Panc1 (cell line): Measurements from ENCODE around the gene CLEC16A. TPM values are rescaled to one million over a fixed set of nuclear protein-coding genes. Genes with fewer than 3 reads are reported as not detected.

Experiments used
- ATAC-seq: fragments of 200-7000 bp; cut with Tn5 transposase; 2 replicates; pipeline ENCODE4 v1.9.1; 2020; ENCODE audit warnings: mild to moderate bottlenecking, moderate library complexity
- BruUV-seq: library from RNA; stranded (reverse); fragments of 400-500 nt; replicated peaks from 2 replicates; lab custom pipeline; 2021; lab: Mats Ljungman, UMichigan
- CTCF ChIA-PET: fragments of 300-600 bp; sonication (Branson Sonifier 250); formaldehyde crosslinking; loops from one replicate; lab custom pipeline; 2022; ENCODE audit warnings: antibody characterized with exemption; lab: Charles Lee
- POLR2A ChIA-PET: fragments of 300-600 bp; sonication (Branson Sonifier 250); formaldehyde crosslinking; loops from one replicate; lab custom pipeline; 2022; ENCODE audit warnings: antibody characterized with exemption; lab: Charles Lee
- DNase-seq: peaks from one replicate; pipeline ENCODE4 v3.0.0-alpha.2; 2010; ENCODE audit warnings: low read depth, low spot score
- H3K27ac ChIP-seq: 2 replicates; pipeline ENCODE4 v1.5.1; 2011; ENCODE audit warnings: mild to moderate bottlenecking, low read length, inconsistent platforms
- H3K27me3 ChIP-seq: fragments of 200-500 bp; sonication (Bioruptor generic); 2 replicates; pipeline ENCODE4 v1.6.0; 2014; ENCODE audit warnings: low read length, inconsistent platforms; ENCODE audit not compliant: control insufficient read depth, insufficient read depth
- H3K36me3 ChIP-seq: fragments of 200-500 bp; sonication (Bioruptor generic); 2 replicates; pipeline ENCODE4 v1.5.1; 2014; ENCODE audit warnings: inconsistent platforms, mild to moderate bottlenecking, low read length, moderate library complexity; ENCODE audit not compliant: control insufficient read depth, insufficient read depth
- H3K4me1 ChIP-seq: 2 replicates; pipeline ENCODE4 v1.5.1; 2011; ENCODE audit warnings: inconsistent platforms, mild to moderate bottlenecking, low read length, moderate library complexity; ENCODE audit not compliant: control insufficient read depth, insufficient read depth
- H3K4me3 ChIP-seq, 2 experiments: 2 replicates each; pipeline ENCODE4 v1.5.1; 2011 to 2012; ENCODE audit warnings: low read depth in 2 of 2, low read length in 2 of 2, mild to moderate bottlenecking in 2 of 2, inconsistent platforms in 1 of 2, moderate library complexity in 1 of 2
- H3K9me3 ChIP-seq: fragments of 200-500 bp; sonication (Bioruptor generic); 2 replicates; pipeline ENCODE4 v1.5.1; 2014; ENCODE audit warnings: low read depth, mild to moderate bottlenecking, inconsistent platforms, low read length, moderate library complexity; ENCODE audit not compliant: control insufficient read depth, insufficient read depth
- POLR2AphosphoS5 ChIP-seq: IDR thresholded peaks from 2 replicates; pipeline ENCODE4 v1.6.1; 2012; ENCODE audit warnings: mild to moderate bottlenecking, low read depth, low read length, moderate library complexity
- REST ChIP-seq, 2 experiments: IDR thresholded peaks; 2 replicates each; pipeline ENCODE4 v1.6.1; 2011 to 2012; ENCODE audit warnings: low read depth in 2 of 2, control low read depth in 1 of 2, low read length in 1 of 2, mild to moderate bottlenecking in 1 of 2, moderate library complexity in 1 of 2; ENCODE audit not compliant: insufficient read depth in 1 of 2
- SIN3A ChIP-seq: IDR thresholded peaks from 2 replicates; pipeline ENCODE4 v1.6.1; 2012; ENCODE audit warnings: low read depth, mild to moderate bottlenecking, low read length, moderate library complexity, borderline replicate concordance; ENCODE audit not compliant: insufficient read depth
- TCF7L2 ChIP-seq: IDR thresholded peaks from 2 replicates; pipeline ENCODE4 v1.6.1; 2011; ENCODE audit warnings: mild to moderate bottlenecking, low read depth, low read length, inconsistent platforms
- in situ Hi-C: cut with HindIII; loops from 2 replicates; pipeline ENCODE4 v1.10.0; 2016; ENCODE audit warnings: low sequenced_read_pairs, low pct_unique_long_range_greater_than_20kb
- intact Hi-C: fragments of 100-400 bp; cut with micrococcal nuclease; formaldehyde crosslinking; loops from one replicate; pipeline ENCODE4 v1.10.0; 2022; ENCODE audit not compliant: unreplicated experiment
- total RNA-seq: library from RNA; stranded (reverse); gene quantifications from one replicate; pipeline ENCODE4 v1.2.1, GENCODE V29; 2021; ENCODE audit not compliant: unreplicated experiment
- TF ChIP-seq, protein P1 (sequence below): fragments of 450-650 bp; IDR thresholded peaks from 2 replicates; pipeline ENCODE4 v1.5.1; 2017; ENCODE audit warnings: mild to moderate bottlenecking

The CLEC16A gene
- total RNA-seq, 1 experiment from 2014 or later = 21.0 TPM

- no peaks in the 10 kb centered on the region for H3K27me3 ChIP-seq
- ChIA-PET CTCF (interaction anchor here (0.6 to 0.8 kb wide), 2 partner anchors 13 to 69 kb away, joined by 3 to 6 read pairs; partner anchors contain the start of gene DEXI), POLR2A (no interaction called here)
- H3K27ac ChIP-seq = no peak overlapping the region
- in situ Hi-C loops = no loop called here
- intact Hi-C loops = loop anchor here (5.0 kb wide), 1 partner anchor 302 kb away; the partner anchor contains the start of gene SOCS1
- no peaks in the 10 kb centered on the region for H3K9me3 ChIP-seq
- BruUV-seq = no TSS peak
- H3K36me3 ChIP-seq = no peaks in the 10 kb centered on the region
- H3K4me3 ChIP-seq = no peak overlapping the region
- no peak for ATAC-seq
- TF ChIP-seq REST (IDR thresholded peaks at IDR 0.05; ENCODE audit: insufficient read depth in 1 of 2, low read depth in 2 of 2, low read length in 1 of 2) (no peak), TCF7L2 (no peak), POLR2AphosphoS5 (no peak), SIN3A (no peak)
- TF ChIP-seq, protein P1, sequence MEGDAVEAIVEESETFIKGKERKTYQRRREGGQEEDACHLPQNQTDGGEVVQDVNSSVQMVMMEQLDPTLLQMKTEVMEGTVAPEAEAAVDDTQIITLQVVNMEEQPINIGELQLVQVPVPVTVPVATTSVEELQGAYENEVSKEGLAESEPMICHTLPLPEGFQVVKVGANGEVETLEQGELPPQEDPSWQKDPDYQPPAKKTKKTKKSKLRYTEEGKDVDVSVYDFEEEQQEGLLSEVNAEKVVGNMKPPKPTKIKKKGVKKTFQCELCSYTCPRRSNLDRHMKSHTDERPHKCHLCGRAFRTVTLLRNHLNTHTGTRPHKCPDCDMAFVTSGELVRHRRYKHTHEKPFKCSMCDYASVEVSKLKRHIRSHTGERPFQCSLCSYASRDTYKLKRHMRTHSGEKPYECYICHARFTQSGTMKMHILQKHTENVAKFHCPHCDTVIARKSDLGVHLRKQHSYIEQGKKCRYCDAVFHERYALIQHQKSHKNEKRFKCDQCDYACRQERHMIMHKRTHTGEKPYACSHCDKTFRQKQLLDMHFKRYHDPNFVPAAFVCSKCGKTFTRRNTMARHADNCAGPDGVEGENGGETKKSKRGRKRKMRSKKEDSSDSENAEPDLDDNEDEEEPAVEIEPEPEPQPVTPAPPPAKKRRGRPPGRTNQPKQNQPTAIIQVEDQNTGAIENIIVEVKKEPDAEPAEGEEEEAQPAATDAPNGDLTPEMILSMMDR = no peak
- no peak for DNase-seq
- H3K4me1 ChIP-seq = peaks cover 12% of the 10 kb centered on the region; the same call in 1 of the 2 replicates
These were observed 10.5 kb downstream of the CLEC16A start for GRCh38 chr16:10954903-10955302.

- H3K27me3 ChIP-seq = no peaks in the 10 kb centered on the region
- intact Hi-C loops = no loop called here
- CTCF ChIA-PET = interaction anchor here (0.6 kb wide), 1 partner anchor 350 kb away, joined by 3 read pairs; no protein-coding TSS in a partner anchor
- no peak for ATAC-seq
- no peaks in the 10 kb centered on the region for H3K9me3 ChIP-seq
- POLR2A ChIA-PET = no interaction called here
- no peak overlapping the region for H3K4me3 ChIP-seq
- H3K36me3 ChIP-seq = no peaks in the 10 kb centered on the region
- TF ChIP-seq TCF7L2 (no peak), SIN3A (no peak)
- H3K27ac ChIP-seq = no peak overlapping the region
- H3K4me1 ChIP-seq = no peaks in the 10 kb centered on the region
- in situ Hi-C loops = no loop called here
- no TSS peak for BruUV-seq
- no peak for DNase-seq
These were observed 13.6 kb downstream of the CLEC16A start for GRCh38 chr16:10957771-10958482.

- TF ChIP-seq TCF7L2 = no peak
- no peak for TF ChIP-seq REST (IDR thresholded peaks at IDR 0.05; ENCODE audit: insufficient read depth in 1 of 2, low read depth in 2 of 2, low read length in 1 of 2)
- no peak for TF ChIP-seq POLR2AphosphoS5
- TF ChIP-seq, protein P1 = no peak
- TF ChIP-seq SIN3A = no peak
These were observed 14.8 kb downstream of the CLEC16A start for GRCh38 chr16:10959161-10959560.

More at GRCh38 chr16:10959161-10959560, 14.8 kb downstream of the CLEC16A start:
- H3K27me3 ChIP-seq = no peaks in the 10 kb centered on the region
- BruUV-seq = no TSS peak
- H3K27ac ChIP-seq = no peak overlapping the region
- DNase-seq (no peak), ATAC-seq (no peak)
- in situ Hi-C loops (no loop called here), intact Hi-C loops (no loop called here)
- H3K4me3 ChIP-seq = no peak overlapping the region
- H3K9me3 ChIP-seq = no peaks in the 10 kb centered on the region
- no peaks in the 10 kb centered on the region for H3K4me1 ChIP-seq
- no peaks in the 10 kb centered on the region for H3K36me3 ChIP-seq
- POLR2A ChIA-PET = no interaction called here
- CTCF ChIA-PET = no interaction called here
